Fibroblast of the aortic adventitia (primary cell): ENCODE measurements around the gene DNAJC22. TPM values are rescaled to one million over a fixed set of nuclear protein-coding genes. Genes with fewer than 3 reads are reported as not detected.
"Not testable (repeated sequence)": the region's sequence is repeated elsewhere in the genome, so short reads cannot be mapped to it uniquely, and the experiment has no call there.

Experiments
- DNase-seq: peaks from one replicate; pipeline ENCODE4 v3.0.0-alpha.2; 2010; ENCODE audit warnings: low read depth
- H3K4me3 ChIP-seq: 2 replicates; pipeline ENCODE4 v1.5.1; 2011; ENCODE audit warnings: low read depth, mild to moderate bottlenecking, control low read depth, low read length, moderate library complexity
- total RNA-seq: library from RNA; depleted of rRNA; stranded (reverse); fragments of >200 nt; gene quantifications from 2 replicates; pipeline ENCODE4 v1.2.3, GENCODE V29; 2012; ENCODE audit warnings: low replicate concordance
- TF ChIP-seq, protein P1 (sequence below): IDR thresholded peaks from 2 replicates; pipeline ENCODE4 v1.5.1; 2011; ENCODE audit warnings: mild to moderate bottlenecking, low read length, control low read depth, inconsistent platforms; ENCODE audit not compliant: insufficient read depth

Gene DNAJC22
- total RNA-seq, 1 donor: 1.6 TPM

DNA sequence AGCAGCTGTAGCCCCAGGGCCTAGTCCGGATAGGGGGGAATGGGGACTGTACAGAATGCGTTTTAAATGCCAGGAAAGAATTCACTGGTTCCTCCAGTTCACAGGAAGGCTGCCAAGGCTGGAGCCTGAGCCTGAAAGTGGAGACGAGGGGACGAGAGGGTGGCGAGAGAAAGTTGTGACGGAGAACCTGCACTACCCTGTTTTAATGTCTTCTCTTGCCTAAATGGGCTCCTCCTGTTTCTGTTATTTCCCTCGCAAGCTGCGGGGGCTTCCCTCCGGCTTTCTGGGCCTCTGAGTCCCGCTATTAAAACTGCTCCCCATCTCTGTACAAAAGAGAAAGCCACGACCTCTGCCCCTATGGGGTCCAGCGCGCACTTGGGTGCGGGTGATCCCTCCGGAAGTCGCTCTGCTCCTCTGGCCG lies 14.2 kb upstream of the DNAJC22 start:
- no peak for DNase-seq
- H3K4me3 ChIP-seq: no peak overlapping the region
- TF ChIP-seq, protein P1, sequence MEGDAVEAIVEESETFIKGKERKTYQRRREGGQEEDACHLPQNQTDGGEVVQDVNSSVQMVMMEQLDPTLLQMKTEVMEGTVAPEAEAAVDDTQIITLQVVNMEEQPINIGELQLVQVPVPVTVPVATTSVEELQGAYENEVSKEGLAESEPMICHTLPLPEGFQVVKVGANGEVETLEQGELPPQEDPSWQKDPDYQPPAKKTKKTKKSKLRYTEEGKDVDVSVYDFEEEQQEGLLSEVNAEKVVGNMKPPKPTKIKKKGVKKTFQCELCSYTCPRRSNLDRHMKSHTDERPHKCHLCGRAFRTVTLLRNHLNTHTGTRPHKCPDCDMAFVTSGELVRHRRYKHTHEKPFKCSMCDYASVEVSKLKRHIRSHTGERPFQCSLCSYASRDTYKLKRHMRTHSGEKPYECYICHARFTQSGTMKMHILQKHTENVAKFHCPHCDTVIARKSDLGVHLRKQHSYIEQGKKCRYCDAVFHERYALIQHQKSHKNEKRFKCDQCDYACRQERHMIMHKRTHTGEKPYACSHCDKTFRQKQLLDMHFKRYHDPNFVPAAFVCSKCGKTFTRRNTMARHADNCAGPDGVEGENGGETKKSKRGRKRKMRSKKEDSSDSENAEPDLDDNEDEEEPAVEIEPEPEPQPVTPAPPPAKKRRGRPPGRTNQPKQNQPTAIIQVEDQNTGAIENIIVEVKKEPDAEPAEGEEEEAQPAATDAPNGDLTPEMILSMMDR: no peak

DNA sequence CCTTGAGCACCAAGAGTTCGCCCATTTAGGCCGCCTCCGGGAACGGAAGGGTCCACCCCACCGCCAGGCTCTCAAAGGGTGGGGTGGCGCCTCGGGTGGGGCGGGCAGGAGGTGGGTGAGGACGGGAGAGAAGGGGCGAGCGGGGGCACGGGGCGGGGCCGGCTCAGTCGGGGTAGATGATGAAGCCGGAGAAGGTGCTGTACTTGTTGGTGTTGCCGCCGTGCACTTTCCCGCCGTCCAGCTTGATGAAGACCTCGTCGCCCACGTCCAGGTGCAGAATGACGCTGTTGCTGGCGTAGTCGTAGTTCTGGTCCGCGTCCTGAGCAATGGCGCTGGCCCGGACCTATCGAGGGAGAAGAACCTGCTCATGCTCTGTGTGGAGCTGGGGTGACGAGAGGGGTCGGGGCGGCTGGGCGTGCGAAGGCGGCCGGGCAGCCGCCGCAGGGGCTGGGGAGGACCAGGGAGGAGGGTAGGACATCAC lies 13.8 kb upstream of the DNAJC22 start:
- H3K4me3 ChIP-seq: no peak overlapping the region
- DNase-seq: no peak
- TF ChIP-seq, protein P1: no peak

DNA sequence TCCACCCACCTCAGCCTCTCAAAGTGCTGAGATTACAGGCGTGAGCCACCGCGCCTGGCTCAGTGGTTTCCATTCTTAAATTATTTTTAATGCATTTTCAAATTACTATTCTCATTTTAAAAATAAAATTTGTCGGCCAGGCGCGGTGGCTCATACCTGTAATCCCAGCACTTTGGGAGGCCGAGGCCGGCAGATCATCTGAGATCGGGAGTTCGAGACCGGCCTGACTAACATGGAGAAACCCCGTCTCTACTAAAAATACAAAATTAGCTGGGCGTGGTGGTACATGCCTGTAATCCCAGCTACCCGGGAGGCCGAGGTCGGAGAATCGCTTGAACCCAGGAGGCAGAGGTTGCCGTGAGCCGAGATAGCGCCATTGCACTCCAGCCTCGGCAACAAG lies 12.9 kb upstream of the DNAJC22 start:
- H3K4me3 ChIP-seq, DNase-seq: not testable (repeated sequence)

DNA sequence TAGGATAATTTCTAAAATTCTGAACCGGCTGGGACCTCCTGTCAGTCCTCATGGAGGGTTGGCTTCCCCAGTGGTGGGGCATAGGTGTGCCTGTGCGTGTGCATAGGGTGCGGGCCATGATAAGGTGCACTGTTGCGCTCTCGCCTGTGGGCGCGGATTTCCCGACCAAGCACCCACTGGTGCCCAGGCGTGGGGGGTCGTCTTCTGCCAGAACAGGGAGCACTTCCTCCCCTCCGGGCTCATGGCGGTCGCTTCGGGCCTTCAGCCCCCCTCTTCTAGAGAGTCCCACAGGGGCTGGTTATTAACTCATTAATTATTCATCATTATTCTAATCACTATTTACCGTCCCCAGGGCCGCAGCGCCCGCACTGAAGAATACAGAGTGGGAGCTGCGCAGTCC lies 12.5 kb upstream of the DNAJC22 start:
- TF ChIP-seq, protein P1: no peak
- no peak overlapping the region for H3K4me3 ChIP-seq
- DNase-seq: no peak

DNA sequence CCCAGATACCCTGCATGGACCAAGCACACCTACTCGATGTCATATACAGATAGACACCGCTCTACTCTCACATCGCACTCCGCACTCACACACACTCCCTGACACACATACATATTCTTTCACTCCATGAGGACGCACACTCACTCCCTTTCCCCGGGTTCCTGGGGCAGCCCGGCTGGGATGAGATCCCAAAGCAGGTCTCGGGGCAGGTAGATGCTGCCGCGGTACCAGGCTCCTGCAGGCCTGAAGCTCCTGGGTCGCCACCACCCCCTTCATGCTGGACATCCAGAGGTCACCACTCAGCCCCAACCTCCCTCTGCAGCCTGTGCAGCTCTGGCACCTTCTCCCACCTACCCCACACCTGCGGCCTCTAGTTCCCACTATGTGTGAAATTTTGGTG lies 12.0 kb upstream of the DNAJC22 start:
- H3K4me3 ChIP-seq: no peak overlapping the region
- TF ChIP-seq, protein P1: no peak
- no peak for DNase-seq

DNA sequence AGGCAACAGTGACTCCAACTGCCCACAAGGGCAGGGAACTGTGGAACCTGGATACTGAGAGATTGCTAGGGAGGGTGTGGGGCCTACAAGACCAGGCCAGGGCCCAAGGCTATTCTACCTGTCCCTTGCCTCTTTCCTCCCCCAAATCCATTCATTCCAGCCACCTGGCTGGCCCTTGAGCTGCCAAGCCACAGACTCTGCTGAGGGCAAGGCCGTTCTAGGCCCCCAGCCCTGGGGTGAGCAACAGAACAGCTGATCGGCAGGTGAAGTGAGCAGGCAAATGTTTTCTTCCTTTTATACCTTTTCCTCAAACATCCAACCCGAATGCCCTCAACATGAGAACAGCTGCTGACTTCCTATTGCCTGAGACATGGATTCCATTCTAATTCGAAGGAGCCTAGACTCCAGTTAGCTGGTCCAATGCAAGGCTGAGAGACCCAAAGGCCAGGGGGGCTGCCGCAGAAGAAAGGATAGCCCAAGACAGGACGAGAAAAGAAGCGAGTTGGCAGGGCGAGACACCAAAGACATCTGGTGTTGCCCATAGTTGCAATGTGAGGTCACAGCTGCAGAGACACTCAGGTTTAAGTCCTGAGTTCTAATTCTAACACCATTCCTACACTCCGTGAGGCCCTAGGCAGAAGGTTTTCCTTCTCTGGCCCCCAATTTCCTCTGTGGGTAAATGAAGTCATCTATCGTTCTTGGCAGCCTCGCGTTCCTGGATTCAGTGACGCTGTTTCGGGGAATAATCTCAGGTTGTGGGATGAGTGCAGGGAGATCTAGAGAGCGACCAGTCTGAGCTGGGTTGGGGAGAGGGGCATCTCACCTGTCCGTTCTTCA lies 11.4 kb upstream of the DNAJC22 start:
- H3K4me3 ChIP-seq: no peak overlapping the region
- DNase-seq: no peak
- TF ChIP-seq, protein P1: no peak

DNA sequence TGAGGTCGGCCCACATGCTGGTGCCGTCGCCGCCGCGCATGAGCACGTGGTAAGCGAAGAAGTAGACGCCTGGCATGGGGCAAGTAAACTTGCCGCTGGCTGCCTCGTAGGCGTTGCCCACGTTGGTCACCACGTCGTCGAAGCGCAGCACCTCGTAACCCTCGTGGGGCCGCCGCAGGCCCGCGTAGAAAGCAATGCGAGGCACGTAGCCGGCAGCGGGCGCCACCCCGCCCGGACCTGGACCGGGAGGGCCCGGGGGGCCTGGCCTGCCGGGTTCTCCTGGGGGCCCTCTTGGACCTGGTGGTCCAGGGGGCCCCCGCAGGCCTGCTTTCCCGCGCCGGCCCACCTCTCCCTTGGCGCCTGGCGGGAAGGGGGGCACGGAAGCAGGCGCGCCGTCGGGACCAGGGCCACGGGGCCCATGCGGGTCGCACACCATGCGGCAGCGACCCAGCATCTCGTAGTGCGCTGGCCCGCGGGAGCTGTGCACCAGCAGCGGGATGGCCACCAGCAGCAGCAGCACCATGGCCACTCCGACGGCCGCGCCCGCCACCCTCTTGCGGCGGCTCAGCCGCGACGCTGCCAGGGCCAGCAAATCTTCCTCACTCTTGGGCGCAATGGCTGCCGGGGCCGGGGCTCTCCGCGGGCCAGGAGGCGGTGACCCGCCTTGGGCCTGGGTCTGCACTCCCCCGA lies 10.6 kb upstream of the DNAJC22 start:
- TF ChIP-seq, protein P1: no peak
- no peak for DNase-seq
- H3K4me3 ChIP-seq: no peak overlapping the region
